SK-N-SH (cell line): ENCODE measurements around the gene EFNB1.

Experiments used
- CHD2 ChIP-seq: fragments of 150-350 bp; IDR thresholded peaks from 2 replicates; pipeline ENCODE4 v1.6.1; 2018; ENCODE audit warnings: low read length; ENCODE audit not compliant: partially characterized antibody
- EP300 ChIP-seq, 2 experiments: IDR thresholded peaks; 2 replicates each; pipeline versions ENCODE4 v1.4.0 to v1.6.1; 2012; ENCODE audit warnings: borderline replicate concordance in 1 of 2, low read depth in 1 of 2, low read length in 1 of 2
- EZH2phosphoT487 ChIP-seq: fragments of 200-600 bp; sonication (generic); IDR thresholded peaks from 2 replicates; pipeline ENCODE4 v1.6.1; 2017; ENCODE audit warnings: low read depth, mixed run types, mild to moderate bottlenecking, antibody characterized with exemption, moderate library complexity, borderline replicate concordance
- FOXM1 ChIP-seq: IDR thresholded peaks from 2 replicates; pipeline ENCODE4 v1.4.0; 2012; ENCODE audit warnings: low read depth, mild to moderate bottlenecking
- GABPA ChIP-seq: IDR thresholded peaks from 2 replicates; pipeline ENCODE4 v1.4.0; 2012; ENCODE audit warnings: low read depth, mild to moderate bottlenecking
- POLR2AphosphoS5 ChIP-seq: IDR thresholded peaks from 2 replicates; pipeline ENCODE4 v1.6.1; 2012; ENCODE audit warnings: low read depth, low read length
- RCOR1 ChIP-seq: fragments of 150-350 bp; IDR thresholded peaks from 2 replicates; pipeline ENCODE4 v1.6.1; 2017; ENCODE audit warnings: antibody characterized with exemption, low read length
- REST ChIP-seq: IDR thresholded peaks from 2 replicates; pipeline ENCODE4 v1.6.1; 2012; ENCODE audit warnings: mild to moderate bottlenecking, low read depth, low read length, moderate library complexity
- SIN3A ChIP-seq: IDR thresholded peaks from 2 replicates; pipeline ENCODE4 v1.6.1; 2012; ENCODE audit warnings: low read depth, mild to moderate bottlenecking, low read length, moderate library complexity, borderline replicate concordance
- TF ChIP-seq, protein P1 (sequence below): fragments of 200-600 bp; sonication (generic); IDR thresholded peaks from 2 replicates; pipeline ENCODE4 v1.6.1; 2017; ENCODE audit warnings: antibody characterized with exemption, mild to moderate bottlenecking, moderate library complexity
- TF ChIP-seq, protein P2 (sequence below): IDR thresholded peaks from 2 replicates; pipeline ENCODE4 v1.4.0; 2012; ENCODE audit warnings: low read depth

- no peak for TF ChIP-seq POLR2AphosphoS5
- TF ChIP-seq, protein P1, sequence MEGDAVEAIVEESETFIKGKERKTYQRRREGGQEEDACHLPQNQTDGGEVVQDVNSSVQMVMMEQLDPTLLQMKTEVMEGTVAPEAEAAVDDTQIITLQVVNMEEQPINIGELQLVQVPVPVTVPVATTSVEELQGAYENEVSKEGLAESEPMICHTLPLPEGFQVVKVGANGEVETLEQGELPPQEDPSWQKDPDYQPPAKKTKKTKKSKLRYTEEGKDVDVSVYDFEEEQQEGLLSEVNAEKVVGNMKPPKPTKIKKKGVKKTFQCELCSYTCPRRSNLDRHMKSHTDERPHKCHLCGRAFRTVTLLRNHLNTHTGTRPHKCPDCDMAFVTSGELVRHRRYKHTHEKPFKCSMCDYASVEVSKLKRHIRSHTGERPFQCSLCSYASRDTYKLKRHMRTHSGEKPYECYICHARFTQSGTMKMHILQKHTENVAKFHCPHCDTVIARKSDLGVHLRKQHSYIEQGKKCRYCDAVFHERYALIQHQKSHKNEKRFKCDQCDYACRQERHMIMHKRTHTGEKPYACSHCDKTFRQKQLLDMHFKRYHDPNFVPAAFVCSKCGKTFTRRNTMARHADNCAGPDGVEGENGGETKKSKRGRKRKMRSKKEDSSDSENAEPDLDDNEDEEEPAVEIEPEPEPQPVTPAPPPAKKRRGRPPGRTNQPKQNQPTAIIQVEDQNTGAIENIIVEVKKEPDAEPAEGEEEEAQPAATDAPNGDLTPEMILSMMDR = no peak
- TF ChIP-seq FOXM1 = no peak
- no peak for TF ChIP-seq EP300 (IDR thresholded peaks at IDR 0.05; ENCODE audit: borderline replicate concordance in 1 of 2, low read depth in 1 of 2, low read length in 1 of 2)
- TF ChIP-seq SIN3A = no peak
- no peak for TF ChIP-seq RCOR1
- no peak for TF ChIP-seq CHD2
- TF ChIP-seq EZH2phosphoT487 = no peak
- no peak for TF ChIP-seq GABPA
- TF ChIP-seq REST = no peak
- TF ChIP-seq, protein P2, sequence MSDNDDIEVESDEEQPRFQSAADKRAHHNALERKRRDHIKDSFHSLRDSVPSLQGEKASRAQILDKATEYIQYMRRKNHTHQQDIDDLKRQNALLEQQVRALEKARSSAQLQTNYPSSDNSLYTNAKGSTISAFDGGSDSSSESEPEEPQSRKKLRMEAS = no peak
Observed at GRCh38 chrX:68794461-68794860, 34.4 kb upstream of the EFNB1 start.
